HG03558 (cell line): ENCODE measurements around the gene IL1A.

Experiments used
- ATAC-seq: cut with Tn5 transposase; IDR thresholded peaks from one replicate; pipeline ENCODE4 v1.9.1; 2021; ENCODE audit warnings: moderate number of reproducible peaks; ENCODE audit not compliant: unreplicated experiment; ENCODE audit errors: extremely low read depth

The IL1A gene

DNA sequence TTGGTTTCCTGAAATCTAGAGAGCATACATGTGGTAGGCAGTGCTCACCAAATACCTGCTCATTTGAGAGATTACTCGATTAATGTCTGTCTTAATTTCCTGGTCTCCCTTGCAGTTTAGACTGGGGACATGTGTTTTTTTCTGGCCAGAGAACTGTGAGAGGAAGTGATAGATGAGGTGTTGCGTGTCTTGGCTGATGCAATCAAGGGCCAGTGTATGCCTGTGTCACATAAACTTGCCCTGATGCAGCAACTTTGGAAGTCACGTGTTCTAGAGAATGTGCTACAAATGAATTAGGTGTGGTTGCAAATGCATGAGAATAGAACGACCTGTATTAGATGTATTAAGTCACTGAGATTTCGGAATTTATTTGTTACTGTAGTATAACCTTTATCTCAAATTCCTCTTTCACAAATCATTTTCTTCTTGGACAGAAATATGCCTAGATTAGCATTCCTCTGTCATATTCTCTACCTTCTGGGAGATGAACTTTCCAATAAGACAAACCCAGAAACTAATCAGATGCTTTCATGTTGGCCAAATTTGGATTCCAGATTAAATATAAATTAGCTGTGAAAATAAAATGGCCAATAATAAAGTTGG is 9.9 kb upstream of the IL1A start:
- no peak for ATAC-seq

DNA sequence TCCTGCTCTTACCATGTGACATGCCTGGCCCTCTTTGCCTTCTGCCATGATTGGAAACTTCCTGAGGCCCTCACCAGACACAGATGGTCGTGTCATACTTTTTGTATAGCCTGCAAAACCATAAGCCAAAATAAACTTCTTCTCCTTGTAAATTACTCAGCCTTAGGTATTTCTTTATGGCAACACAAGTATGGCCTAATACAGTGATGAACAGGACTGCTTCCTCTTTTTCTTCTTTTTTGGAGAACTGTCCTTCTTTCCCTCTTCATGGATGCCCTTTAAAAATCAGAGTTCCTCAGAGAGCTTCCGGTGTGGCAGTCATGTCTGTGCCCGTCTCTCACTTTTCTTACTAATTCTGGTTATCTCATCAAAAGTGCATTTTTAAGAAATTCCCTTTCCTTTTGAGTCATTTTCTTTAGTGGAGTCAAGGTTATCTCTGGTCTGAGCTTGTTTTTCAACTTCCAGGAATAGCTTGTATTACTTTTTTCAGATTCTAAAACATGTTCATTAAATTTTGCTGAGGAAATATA is 9.2 kb upstream of the IL1A start:
- no peak for ATAC-seq

DNA sequence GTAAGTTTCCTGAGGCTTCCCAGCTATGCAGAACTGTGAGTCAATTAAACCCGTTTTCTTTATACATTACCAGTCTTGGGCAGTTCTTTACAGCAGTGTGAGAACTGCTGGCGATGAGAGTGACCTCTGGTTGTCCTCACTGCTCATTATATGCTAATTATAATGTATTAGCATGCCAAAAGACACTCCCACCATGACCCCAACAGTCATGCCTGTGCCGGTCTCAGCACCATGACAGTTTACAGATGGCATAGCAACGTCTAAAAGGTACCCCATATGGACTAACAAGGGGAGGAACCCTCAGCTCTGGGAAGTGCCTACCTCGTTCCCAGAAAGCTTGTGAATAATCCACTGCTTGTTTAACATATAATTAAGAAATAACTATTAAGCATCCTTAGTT is 8.1 kb upstream of the IL1A start:
- ATAC-seq, result no peak

DNA sequence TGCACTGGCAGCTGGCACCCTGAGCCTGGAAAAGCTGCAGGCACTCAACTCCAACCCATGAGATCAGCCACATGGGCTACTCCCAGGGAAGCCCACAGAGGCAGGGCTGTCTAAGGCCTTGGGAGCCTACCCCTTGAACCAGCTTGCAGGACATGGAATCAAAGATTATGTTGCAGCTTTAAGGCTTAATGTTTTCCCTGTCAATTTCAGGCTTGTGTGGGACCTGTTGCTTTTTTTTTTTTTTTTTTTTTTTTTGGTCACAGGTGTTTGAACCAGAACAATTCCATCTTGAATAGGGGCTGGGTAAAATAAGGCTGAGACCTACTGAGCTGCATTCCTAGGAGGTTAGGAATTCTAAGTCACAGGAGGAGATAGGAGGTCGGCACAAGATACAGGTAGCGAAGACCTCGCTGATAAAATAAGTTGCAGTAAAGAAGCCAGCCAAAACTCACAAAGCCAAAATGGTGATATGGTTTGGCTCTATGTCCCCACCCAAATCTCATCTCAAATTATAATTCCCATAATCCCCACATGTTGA is 7.5 kb upstream of the IL1A start:
- ATAC-seq, result no peak

DNA sequence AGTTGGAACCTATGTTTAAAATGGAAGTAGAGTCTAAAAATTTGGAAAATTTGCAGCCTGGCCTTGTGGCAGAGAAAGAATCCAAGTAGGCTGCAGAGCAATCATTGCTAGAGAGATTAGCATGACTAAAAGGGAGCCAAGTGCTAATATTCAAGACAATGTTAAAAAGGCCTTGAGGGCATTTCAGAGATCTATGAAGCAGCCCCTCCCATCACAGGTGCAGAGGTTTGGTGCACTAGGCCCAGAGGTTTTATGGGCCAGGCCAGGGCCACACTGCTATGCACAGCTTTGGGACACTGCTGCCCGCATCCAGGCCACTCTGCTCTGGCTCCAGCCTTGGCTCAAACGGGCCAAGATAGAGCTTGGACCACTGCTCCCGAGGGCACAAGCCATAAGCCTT is 6.7 kb upstream of the IL1A start:
- ATAC-seq, result no peak

DNA sequence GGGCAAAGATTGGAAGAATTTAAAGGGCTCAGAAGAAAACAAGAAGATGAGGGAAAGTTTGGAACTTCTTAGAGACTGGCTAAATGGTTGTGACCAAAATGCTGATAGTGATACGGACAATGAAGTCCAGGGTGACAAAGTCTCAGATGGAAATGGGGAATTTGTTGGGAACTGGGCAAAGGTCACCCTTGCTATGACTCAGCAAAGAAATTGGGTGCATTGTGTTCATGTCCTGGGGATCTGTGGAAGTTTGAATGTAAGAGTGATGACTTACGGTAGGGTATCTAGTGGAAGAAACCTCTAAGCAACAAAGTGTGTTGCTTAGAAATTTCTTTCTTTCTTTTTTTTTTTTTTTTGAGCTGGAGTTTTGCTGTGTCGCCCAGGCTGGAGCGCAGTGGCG is 6.0 kb upstream of the IL1A start:
- no peak for ATAC-seq

DNA sequence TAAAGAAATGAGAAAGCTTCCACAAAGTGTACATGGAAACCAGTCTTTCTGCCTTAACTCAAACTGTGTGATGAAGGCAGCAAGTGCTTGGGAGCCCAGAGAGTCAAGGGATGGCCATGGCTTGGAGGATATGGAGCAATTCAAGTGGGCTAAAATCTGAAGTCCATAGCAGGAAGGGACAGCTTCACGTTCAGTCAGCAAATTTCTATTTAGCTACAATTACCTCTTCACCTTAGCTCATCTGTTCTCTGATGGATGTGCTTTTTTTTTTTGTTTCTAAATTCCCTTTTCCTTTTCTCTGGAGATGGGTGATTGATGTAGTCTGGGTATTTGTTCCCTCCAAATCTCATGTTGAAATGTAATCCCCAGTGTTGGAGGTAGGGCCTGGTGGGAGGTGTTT is 4.9 kb upstream of the IL1A start:
- ATAC-seq, result no peak

DNA sequence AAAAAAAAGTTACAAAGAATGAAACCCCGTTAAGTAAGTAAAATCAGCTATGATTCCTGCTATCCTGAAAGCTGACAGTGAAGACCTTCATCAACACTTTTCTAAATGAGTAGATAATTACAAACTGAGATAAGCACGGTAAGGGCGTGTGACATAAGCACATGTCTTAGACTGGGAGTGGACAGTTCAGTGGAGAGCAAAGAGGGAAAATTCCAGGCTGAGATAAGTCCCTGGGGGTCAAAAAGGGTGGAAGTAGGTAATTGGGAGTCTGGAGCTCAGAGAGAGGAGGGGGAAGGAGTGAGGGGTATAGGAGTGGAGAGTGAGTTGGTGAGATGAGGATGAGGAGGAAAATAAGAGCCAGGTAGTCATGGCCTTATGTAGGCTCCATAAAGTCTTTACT is 4.4 kb upstream of the IL1A start:
- no peak for ATAC-seq

DNA sequence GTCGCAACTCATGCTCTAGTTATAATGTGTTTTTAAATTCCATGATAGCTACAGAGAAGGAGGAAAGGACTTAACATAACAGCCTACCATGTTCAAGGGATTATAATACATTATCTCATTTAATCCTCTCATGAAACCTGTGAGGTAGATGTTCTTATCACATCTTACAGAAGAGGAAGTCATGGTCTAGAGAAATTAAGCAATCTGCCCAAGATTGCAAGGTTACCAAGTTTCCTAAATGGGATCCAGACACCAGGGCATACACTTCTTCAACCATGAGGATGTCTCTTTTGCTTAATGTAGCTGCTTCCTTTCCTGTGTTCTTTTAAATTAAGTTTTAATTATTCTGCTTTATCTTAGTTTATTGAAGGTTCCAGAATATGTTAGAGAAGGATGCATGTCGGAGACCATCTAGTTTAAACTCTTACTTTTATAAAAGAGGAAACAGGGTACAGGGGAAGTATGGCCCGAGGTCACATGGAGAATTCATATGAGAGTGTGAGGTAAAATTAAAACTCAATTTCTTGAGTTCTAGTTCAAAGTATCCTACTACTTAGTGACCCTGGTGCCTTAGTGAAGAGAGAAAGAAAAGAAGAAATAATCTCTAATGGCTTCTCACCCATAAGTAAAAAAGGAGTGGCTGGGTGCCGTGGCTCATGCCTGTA is 3.6 kb upstream of the IL1A start:
- ATAC-seq, result no peak

DNA sequence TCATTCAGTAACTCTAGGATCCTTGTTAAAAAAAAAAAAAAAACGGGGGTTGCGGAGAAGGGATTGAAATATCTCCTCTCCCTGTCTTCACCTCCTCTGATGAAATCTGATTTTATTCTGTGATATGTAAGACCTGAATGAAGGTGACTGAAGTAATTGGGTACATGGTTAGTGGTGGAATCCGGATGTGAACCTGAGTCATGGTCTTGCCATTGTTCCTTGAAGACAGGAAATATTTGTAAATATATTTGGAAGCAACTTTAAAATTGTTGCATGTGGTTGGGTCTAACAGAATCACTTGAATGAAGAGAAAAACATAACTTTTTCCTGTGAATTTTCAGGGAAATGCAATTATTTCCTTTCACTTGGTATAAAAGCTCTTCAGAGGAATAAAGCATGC is 3.0 kb upstream of the IL1A start:
- no peak for ATAC-seq

DNA sequence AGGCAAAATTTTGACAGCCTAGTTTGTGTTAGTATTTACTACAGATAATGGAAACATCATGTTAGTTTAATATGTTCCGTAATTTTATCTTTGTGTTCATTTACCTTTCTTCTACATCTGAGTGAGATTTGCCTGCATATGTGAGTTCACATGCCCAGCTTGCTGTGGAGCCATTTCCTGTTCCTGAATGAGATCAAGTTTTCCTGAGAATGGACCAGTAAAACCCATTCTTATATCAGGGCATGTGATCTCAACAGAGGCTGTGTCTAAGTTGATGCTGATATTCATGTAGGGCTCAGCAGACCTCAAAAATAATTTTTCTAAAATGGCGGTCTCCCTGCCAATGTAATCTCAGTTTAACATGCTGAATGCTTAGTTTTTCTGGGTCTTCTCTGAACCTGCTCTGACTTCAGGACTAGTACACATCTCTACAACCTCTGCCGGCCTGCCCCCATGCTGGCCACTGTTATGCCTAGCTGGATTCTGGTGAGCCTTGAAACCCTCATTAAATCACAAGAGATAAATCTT is 1.0 kb downstream of the IL1A start:
- ATAC-seq, result no peak

DNA sequence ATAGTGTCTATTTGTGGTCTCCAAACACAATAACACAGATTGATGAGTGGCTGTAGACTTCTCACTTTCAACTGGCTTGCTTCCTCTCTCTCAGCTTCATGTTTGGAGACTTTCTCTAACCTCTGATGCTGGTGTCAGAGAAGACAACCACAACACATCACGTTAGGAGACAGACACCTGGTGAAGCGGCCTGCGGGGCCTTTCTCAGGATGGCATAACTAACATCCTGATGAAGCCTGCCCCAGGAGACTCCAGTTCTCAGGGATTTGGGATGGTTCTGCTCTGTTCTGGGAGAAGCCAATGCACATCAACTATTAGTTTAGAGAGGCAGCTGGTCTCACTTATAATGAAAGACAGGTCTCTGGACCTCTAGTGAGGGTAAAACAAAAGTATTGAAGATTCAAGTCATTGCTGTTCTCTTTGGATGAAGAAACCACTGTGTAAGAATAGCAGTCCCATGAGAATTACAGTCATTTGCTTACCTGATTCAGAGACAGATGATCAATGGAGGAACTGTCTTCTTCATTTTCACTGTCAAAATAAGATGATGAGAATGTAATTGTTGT is 2.0 kb downstream of the IL1A start:
- peak; percentile 71 for ATAC-seq

DNA sequence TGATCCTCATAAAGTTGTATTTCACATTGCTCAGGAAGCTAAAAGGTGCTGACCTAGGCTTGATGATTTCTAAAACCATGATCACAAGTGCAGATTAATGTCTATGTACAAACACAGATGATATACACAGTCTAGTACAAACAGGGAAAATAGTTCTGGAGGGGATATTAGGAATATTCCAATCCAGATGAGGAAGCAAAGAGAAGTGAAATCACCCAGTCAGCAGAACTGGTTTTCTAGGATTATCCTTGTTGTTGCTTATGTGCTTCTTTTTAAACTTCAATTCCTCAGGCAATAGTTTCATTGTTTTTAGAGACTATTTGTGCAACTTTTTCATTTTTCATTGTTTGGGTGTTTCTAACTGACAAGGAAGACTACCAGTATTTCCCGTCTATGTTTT is 4.7 kb downstream of the IL1A start:
- ATAC-seq, result no peak

DNA sequence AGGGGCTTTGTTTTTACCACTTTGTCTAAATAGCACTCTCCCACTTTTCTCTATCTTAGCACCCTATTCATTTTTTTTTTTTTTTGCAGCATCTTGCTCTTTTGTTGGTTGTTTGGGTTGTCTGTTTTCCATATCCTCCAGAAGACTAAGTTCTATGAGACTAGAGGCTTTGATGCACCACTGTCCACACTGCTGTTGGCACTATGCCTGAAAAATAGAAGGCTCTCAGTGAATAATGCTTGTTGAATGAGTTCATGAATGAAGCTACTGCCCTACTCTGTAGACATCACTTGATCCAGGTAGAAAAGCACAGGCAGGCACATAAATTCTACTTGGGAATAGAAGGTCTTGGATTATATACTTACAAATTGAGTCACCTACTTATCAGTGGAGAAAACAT is 7.3 kb downstream of the IL1A start:
- no peak for ATAC-seq

DNA sequence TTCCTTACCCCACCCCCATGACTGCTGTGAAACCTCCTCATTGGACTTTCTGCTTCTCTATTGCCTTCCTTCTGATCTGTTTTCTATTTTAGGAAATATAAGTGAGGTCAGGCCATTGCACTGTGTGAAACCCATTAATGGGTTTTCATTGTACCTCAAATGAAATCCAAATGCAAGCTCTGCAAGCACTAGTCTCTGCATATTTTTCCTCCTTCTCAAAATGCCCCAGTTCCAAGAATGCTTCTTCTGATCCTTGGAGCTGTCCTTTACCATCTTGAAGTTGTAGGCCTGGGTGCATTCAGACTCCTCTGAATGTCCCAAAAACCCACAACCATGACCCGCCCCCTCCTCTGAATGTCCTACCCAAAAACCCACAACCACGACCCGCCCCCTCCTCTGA is 8.2 kb downstream of the IL1A start:
- no peak for ATAC-seq

DNA sequence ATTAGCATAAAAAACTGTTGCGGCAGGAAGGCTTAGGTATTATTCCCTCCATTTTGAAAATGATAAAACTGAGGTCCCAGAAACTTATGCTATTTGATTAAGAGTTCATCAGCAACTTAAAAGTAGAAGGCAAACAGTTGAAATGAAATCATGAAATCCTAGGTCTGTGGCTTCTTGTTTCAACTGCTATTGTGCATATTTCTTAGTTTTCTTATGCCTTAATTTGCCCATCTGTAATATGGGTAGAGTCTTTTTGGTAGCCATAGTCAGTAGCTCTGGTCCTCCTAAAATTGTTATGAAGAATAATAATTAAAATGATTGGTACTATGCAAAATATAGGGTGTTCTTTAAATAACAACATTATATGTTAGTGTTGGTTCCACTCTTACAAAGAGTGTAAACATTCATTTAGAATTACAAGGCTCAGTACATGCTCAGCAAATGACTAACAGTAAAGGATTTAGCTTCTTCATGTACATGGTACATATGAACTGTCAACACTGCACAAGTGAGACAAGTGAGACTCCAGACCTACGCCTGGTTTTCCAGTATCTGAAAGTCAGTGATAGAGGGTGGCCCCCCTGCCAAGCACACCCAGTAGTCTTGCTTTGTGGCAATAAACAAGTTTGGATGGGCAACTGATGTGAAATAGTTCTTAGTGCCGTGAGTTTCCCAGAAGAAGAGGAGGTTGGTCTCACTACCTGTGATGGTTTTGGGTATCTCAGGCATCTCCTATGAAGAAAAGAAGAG is 9.6 kb downstream of the IL1A start:
- ATAC-seq, result no peak

DNA sequence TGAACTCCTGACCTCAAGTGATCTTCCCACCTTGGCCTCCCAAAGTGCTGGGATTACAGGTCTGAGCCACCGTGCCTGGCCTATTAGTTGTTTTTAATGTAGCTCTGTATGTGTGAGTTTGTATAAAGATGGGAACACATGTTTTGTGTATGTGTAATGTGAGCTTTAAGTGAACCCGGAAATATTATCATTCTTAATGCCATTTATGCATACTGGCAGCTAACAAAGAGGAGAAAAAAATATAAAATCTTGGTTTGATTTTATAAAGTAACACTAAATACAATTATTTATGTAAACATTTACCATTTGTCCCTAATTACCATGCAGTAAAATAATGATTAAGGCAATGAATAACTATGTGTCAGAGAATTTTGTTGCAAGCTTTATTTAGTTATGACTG is 10.7 kb downstream of the IL1A start:
- no peak for ATAC-seq

DNA sequence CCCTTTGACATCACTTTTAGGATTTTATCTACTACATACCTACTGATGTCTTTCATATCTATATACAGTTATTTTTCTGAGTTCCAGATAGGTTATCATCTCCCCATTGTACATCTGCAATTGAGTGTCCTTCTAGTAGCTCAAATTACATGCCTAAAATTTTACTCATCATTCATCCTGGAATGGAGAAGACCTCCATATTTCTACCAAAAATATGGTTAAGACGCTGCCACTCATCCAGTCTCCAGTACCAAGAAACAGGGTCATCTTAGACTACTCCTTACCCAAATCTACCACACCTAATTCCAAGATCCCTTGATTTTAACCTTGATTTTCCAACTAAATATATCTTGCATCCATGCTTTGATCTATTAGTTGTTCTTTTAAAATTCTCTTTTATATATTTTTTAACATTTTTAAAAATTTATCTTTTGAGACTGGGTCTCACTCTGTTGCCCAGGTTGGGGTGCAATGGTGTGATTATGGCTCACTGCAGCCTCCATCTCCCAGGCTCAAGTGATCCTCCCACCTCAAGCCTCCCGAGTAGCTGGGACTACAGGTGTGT is 11.3 kb downstream of the IL1A start:
- no peak for ATAC-seq

DNA sequence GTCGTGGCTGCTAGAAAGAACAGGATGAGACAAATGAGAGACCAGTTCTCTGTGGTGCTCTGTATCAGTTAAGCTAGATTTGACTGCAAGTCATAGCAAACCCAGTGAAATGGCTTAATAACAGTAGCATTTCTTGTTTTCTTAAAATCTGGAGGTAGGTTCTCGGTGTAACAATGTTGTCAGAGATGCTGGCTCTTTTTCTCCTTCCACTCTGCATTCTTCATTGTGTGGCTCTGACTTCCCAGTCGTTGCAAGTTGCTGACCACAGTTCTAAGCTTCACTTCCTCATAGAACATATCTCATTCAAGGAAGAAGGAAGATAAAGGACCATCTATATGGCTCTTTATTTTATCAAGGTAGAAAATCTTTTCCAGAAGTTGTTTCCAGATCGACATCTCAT is 12.0 kb downstream of the IL1A start:
- no peak for ATAC-seq

DNA sequence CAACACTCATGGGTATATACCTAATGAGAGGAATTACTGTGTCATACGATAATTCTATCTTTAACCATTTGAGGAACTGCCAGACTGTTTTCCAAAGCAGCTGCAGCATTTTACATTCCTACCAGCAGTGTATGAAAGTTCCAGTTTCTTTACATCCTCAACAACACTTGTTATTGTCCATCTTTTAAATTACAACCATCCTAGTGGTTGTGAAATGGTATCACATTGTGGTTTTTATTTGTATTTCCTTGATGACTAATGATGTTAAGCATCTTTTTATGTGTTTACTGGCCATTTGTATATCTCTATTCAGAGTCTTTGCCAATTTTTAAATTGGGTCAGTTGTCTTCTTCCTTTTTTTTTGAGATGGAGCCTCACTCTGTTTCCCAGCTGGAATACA is 15.9 kb downstream of the IL1A start:
- no peak for ATAC-seq
